Stomach (tissue), 4 donors: Measurements from ENCODE around the gene DIDO1.

Source experiments
- EP300 ChIP-seq: sonication (generic); formaldehyde crosslinking; IDR thresholded peaks from one replicate; pipeline ENCODE4 v1.6.1; 2017; ENCODE audit warnings: antibody characterized with exemption
- POLR2A ChIP-seq, 4 donors: fragments of 450-650 bp; IDR thresholded peaks; one replicate each; pipeline ENCODE4 v1.6.1; 2016; ENCODE audit warnings: antibody characterized with exemption in 4 of 4, control low read depth in 2 of 4, mild to moderate bottlenecking in 1 of 4, moderate library complexity in 1 of 4
- POLR2AphosphoS5 ChIP-seq, 3 donors: sonication (generic); formaldehyde crosslinking; IDR thresholded peaks; one replicate each; pipeline ENCODE4 v1.6.1; 2016; ENCODE audit warnings: antibody characterized with exemption in 3 of 3
- TF ChIP-seq, protein P1 (sequence below), 7 experiments: fragments of 450-650 bp in 4 of 7; fragments of 200-600 bp in 3 of 7; sonication (generic) in 3 of 7; IDR thresholded peaks; one replicate each; pipeline ENCODE4 v1.5.1; 2016 to 2019; ENCODE audit warnings: antibody characterized with exemption in 7 of 7, control low read depth in 2 of 7, mild to moderate bottlenecking in 1 of 7

DNA sequence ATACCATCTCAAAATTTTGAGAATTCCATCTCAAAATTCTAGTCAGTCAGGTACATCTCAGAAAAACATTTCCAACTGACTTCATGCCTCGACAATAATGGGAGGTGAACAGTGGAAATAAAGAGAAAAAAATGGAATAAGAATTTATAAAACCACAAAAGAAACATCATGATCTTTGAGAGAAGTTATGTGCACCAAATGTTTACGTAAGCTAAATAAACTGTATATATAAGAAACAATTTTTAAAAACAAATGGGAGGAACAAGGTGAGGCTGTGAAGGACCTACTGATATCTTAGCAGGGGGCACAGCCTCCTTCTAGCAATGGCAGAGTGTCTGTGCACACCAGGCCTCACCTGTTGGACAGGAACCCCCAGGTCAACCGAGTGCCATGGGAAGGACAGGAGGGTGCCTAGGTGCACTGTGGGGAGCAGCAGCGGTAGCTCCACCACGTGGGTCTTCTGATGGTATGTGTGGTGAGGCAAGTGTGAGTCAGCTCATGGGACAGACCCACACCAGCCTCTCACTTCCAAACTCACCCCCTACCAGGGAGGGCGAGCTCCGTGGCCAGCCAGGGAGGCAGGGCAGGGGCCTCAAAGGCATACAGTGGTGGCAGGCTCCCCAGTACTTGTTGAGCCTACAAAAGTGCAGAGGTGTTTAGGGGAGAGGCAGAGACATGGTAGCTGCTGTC is 23.2 kb downstream of the DIDO1 start:
- TF ChIP-seq, protein P1, sequence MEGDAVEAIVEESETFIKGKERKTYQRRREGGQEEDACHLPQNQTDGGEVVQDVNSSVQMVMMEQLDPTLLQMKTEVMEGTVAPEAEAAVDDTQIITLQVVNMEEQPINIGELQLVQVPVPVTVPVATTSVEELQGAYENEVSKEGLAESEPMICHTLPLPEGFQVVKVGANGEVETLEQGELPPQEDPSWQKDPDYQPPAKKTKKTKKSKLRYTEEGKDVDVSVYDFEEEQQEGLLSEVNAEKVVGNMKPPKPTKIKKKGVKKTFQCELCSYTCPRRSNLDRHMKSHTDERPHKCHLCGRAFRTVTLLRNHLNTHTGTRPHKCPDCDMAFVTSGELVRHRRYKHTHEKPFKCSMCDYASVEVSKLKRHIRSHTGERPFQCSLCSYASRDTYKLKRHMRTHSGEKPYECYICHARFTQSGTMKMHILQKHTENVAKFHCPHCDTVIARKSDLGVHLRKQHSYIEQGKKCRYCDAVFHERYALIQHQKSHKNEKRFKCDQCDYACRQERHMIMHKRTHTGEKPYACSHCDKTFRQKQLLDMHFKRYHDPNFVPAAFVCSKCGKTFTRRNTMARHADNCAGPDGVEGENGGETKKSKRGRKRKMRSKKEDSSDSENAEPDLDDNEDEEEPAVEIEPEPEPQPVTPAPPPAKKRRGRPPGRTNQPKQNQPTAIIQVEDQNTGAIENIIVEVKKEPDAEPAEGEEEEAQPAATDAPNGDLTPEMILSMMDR (IDR thresholded peaks at IDR 0.05) = no peak
- TF ChIP-seq POLR2AphosphoS5 (IDR thresholded peaks at IDR 0.05) (no peak), POLR2A (IDR thresholded peaks at IDR 0.05) (no peak), EP300 (no peak)
